H7 (cell line): ENCODE data around the gene MET. TPM values are rescaled to one million over a fixed set of nuclear protein-coding genes. Genes with fewer than 3 reads are reported as not detected.

Experiments
- DNase-seq: peaks from one replicate; pipeline ENCODE4 v3.0.0; 2012
- H3K27me3 ChIP-seq: 2 replicates; pipeline ENCODE4 v1.6.0; 2011; ENCODE audit warnings: mild to moderate bottlenecking, low read length; ENCODE audit not compliant: control insufficient read depth, insufficient read depth
- H3K36me3 ChIP-seq: replicated peaks from 2 replicates; pipeline ENCODE4 v1.5.1; 2011; ENCODE audit warnings: low read length; ENCODE audit not compliant: control insufficient read depth, insufficient read depth
- H3K4me3 ChIP-seq: 2 replicates; pipeline ENCODE4 v1.5.1; 2011; ENCODE audit warnings: low read depth, mild to moderate bottlenecking, control low read depth, low read length, moderate library complexity; ENCODE audit not compliant: insufficient read depth
- total RNA-seq: library from RNA; depleted of rRNA; stranded (reverse); fragments of >200 nt; shearing (Covaris generic); gene quantifications from 2 replicates; pipeline ENCODE4 v1.2.3, GENCODE V29; 2014

The MET gene
- total RNA-seq, 1 experiment from 2014 or later = 14.6 TPM

- Histone ChIP-seq H3K36me3 (no peaks in the 10 kb centered on the region), H3K27me3 (no peaks in the 10 kb centered on the region), H3K4me3 (no peak overlapping the region)
- DNase-seq = no peak
These were observed 107.9 kb downstream of the MET start for GRCh38 chr7:116779931-116780330.

- DNase-seq = no peak
These were observed 108.5 kb downstream of the MET start for GRCh38 chr7:116780521-116780920.

GRCh38 chr7:116780966-116781365 is 109.0 kb downstream of the MET start:
- no peak overlapping the region for H3K4me3 ChIP-seq
- peak; percentile 16 for DNase-seq

More at GRCh38 chr7:116780521-116780920, 108.5 kb downstream of the MET start:
- H3K4me3 ChIP-seq = no peak overlapping the region
- H3K36me3 ChIP-seq = no peaks in the 10 kb centered on the region
- no peaks in the 10 kb centered on the region for H3K27me3 ChIP-seq

GRCh38 chr7:116781584-116781983 is 109.6 kb downstream of the MET start:
- H3K4me3 ChIP-seq = no peak overlapping the region
- no peaks in the 10 kb centered on the region for H3K36me3 ChIP-seq
- no peak for DNase-seq
- H3K27me3 ChIP-seq = no peaks in the 10 kb centered on the region

More at GRCh38 chr7:116780966-116781365, 109.0 kb downstream of the MET start:
- Histone ChIP-seq H3K36me3 (no peaks in the 10 kb centered on the region), H3K27me3 (no peaks in the 10 kb centered on the region)

- H3K36me3 ChIP-seq = no peaks in the 10 kb centered on the region
- no peak overlapping the region for H3K4me3 ChIP-seq
- no peaks in the 10 kb centered on the region for H3K27me3 ChIP-seq
- DNase-seq = peak; percentile 12
These were observed 110.2 kb downstream of the MET start for GRCh38 chr7:116782177-116782711.

GRCh38 chr7:116783666-116784318 is 111.8 kb downstream of the MET start:
- Histone ChIP-seq H3K36me3 (no peaks in the 10 kb centered on the region), H3K4me3 (no peak overlapping the region), H3K27me3 (no peaks in the 10 kb centered on the region)
- no peak for DNase-seq

- Histone ChIP-seq H3K27me3 (no peaks in the 10 kb centered on the region), H3K36me3 (no peaks in the 10 kb centered on the region), H3K4me3 (no peak overlapping the region)
- no peak for DNase-seq
These were observed 112.7 kb downstream of the MET start for GRCh38 chr7:116784647-116785046.

- DNase-seq = no peak
- Histone ChIP-seq H3K36me3 (no peaks in the 10 kb centered on the region), H3K4me3 (no peak overlapping the region), H3K27me3 (no peaks in the 10 kb centered on the region)
These were observed 113.8 kb downstream of the MET start for GRCh38 chr7:116785843-116786242.

- Histone ChIP-seq H3K36me3 (no peaks in the 10 kb centered on the region), H3K27me3 (no peaks in the 10 kb centered on the region), H3K4me3 (no peak overlapping the region)
- peak; percentile 43 for DNase-seq
These were observed 114.9 kb downstream of the MET start for GRCh38 chr7:116786791-116787443.

- no peaks in the 10 kb centered on the region for H3K36me3 ChIP-seq
- H3K4me3 ChIP-seq = no peak overlapping the region
- no peaks in the 10 kb centered on the region for H3K27me3 ChIP-seq
- no peak for DNase-seq
These were observed 115.9 kb downstream of the MET start for GRCh38 chr7:116787881-116788280.

- Histone ChIP-seq H3K36me3 (no peaks in the 10 kb centered on the region), H3K4me3 (no peak overlapping the region), H3K27me3 (no peaks in the 10 kb centered on the region)
- DNase-seq = no peak
These were observed 116.7 kb downstream of the MET start for GRCh38 chr7:116788572-116789197.

GRCh38 chr7:116790025-116790424 is 118.0 kb downstream of the MET start:
- no peak for DNase-seq
- Histone ChIP-seq H3K36me3 (no peaks in the 10 kb centered on the region), H3K27me3 (no peaks in the 10 kb centered on the region), H3K4me3 (no peak overlapping the region)

GRCh38 chr7:116792813-116793212 is 120.8 kb downstream of the MET start:
- no peaks in the 10 kb centered on the region for H3K36me3 ChIP-seq
- H3K27me3 ChIP-seq = no peaks in the 10 kb centered on the region
- no peak overlapping the region for H3K4me3 ChIP-seq
- no peak for DNase-seq

- DNase-seq = no peak
- Histone ChIP-seq H3K4me3 (no peak overlapping the region), H3K27me3 (no peaks in the 10 kb centered on the region), H3K36me3 (no peaks in the 10 kb centered on the region)
These were observed 121.9 kb downstream of the MET start for GRCh38 chr7:116793795-116794340.

- no peak for DNase-seq
- no peaks in the 10 kb centered on the region for H3K27me3 ChIP-seq
- no peaks in the 10 kb centered on the region for H3K36me3 ChIP-seq
- no peak overlapping the region for H3K4me3 ChIP-seq
These were observed 124.5 kb downstream of the MET start for GRCh38 chr7:116796471-116796870.
